Measurements from ENCODE around the gene TMEM132C. TPM values are rescaled to one million over a fixed set of nuclear protein-coding genes. Genes with fewer than 3 reads are reported as not detected.

TMEM132C gene
- total RNA-seq, 2 donors from 2014 or later = not detected

- Mint-ChIP-seq H3K27ac (no peak overlapping the region), H3K4me1 (no peaks in the 10 kb centered on the region), H3K4me3 (no peak overlapping the region), H3K36me3 (ENCODE audit: low read depth) (no peaks in the 10 kb centered on the region), H3K27me3 (peaks cover 13% of the 10 kb centered on the region)
- no peak for ATAC-seq
- DNase-seq = no peak
- no peaks in the 10 kb centered on the region for H3K9me3 ChIP-seq (ENCODE audit: control insufficient read depth, low read length, poor library complexity, severe bottlenecking)
Measured at GRCh38 chr12:128265566-128265965, 1.4 kb upstream of the TMEM132C start.

- no peak overlapping the region for H3K4me3 Mint-ChIP-seq
- no peak for DNase-seq
Measured at GRCh38 chr12:128266086-128266485, 884 bp upstream of the TMEM132C start.

GRCh38 chr12:128266541-128267130, 334 bp upstream of the TMEM132C start:
- Mint-ChIP-seq H3K36me3 (ENCODE audit: low read depth) (no peaks in the 10 kb centered on the region), H3K4me3 (no peak overlapping the region), H3K27me3 (peaks cover 13% of the 10 kb centered on the region), H3K27ac (no peak overlapping the region), H3K4me1 (no peaks in the 10 kb centered on the region)
- ATAC-seq = no peak
- H3K9me3 ChIP-seq (ENCODE audit: control insufficient read depth, low read length, poor library complexity, severe bottlenecking) = no peaks in the 10 kb centered on the region
- DNase-seq = no peak

More at GRCh38 chr12:128266086-128266485, 884 bp upstream of the TMEM132C start:
- Mint-ChIP-seq H3K4me1 (no peaks in the 10 kb centered on the region), H3K27me3 (peaks cover 13% of the 10 kb centered on the region), H3K36me3 (ENCODE audit: low read depth) (no peaks in the 10 kb centered on the region), H3K27ac (no peak overlapping the region)
- no peak for ATAC-seq
- no peaks in the 10 kb centered on the region for H3K9me3 ChIP-seq (ENCODE audit: control insufficient read depth, low read length, poor library complexity, severe bottlenecking)

- DNase-seq (no peak), ATAC-seq (no peak)
- peaks cover 13% of the 10 kb centered on the region for H3K27me3 Mint-ChIP-seq
- H3K36me3 Mint-ChIP-seq (ENCODE audit: low read depth) = no peaks in the 10 kb centered on the region
- H3K4me3 Mint-ChIP-seq = no peak overlapping the region
- H3K27ac Mint-ChIP-seq = no peak overlapping the region
- H3K4me1 Mint-ChIP-seq = no peaks in the 10 kb centered on the region
- no peaks in the 10 kb centered on the region for H3K9me3 ChIP-seq (ENCODE audit: control insufficient read depth, low read length, poor library complexity, severe bottlenecking)
Measured at GRCh38 chr12:128267651-128268378, 845 bp downstream of the TMEM132C start.

- Mint-ChIP-seq H3K36me3 (ENCODE audit: low read depth) (no peaks in the 10 kb centered on the region), H3K4me1 (no peaks in the 10 kb centered on the region), H3K27me3 (peaks cover 13% of the 10 kb centered on the region), H3K4me3 (no peak overlapping the region), H3K27ac (no peak overlapping the region)
- ATAC-seq = no peak
- no peaks in the 10 kb centered on the region for H3K9me3 ChIP-seq (ENCODE audit: control insufficient read depth, low read length, poor library complexity, severe bottlenecking)
- no peak for DNase-seq
Measured at GRCh38 chr12:128268379-128268995, 1.5 kb downstream of the TMEM132C start.

GRCh38 chr12:128269181-128269591, 2.2 kb downstream of the TMEM132C start:
- Mint-ChIP-seq H3K27ac (no peak overlapping the region), H3K4me1 (no peaks in the 10 kb centered on the region), H3K36me3 (ENCODE audit: low read depth) (no peaks in the 10 kb centered on the region), H3K27me3 (peaks cover 13% of the 10 kb centered on the region), H3K4me3 (no peak overlapping the region)
- no peak for DNase-seq
- no peak for ATAC-seq
- H3K9me3 ChIP-seq (ENCODE audit: control insufficient read depth, low read length, poor library complexity, severe bottlenecking) = no peaks in the 10 kb centered on the region

GRCh38 chr12:128276471-128276870, 9.5 kb downstream of the TMEM132C start:
- H3K27ac Mint-ChIP-seq = no peak overlapping the region
- no peaks in the 10 kb centered on the region for H3K36me3 Mint-ChIP-seq (ENCODE audit: low read depth)
- no peaks in the 10 kb centered on the region for H3K27me3 Mint-ChIP-seq
- DNase-seq = no peak
- no peak overlapping the region for H3K4me3 Mint-ChIP-seq
- no peak for ATAC-seq
- no peaks in the 10 kb centered on the region for H3K9me3 ChIP-seq (ENCODE audit: control insufficient read depth, low read length, poor library complexity, severe bottlenecking)
- no peaks in the 10 kb centered on the region for H3K4me1 Mint-ChIP-seq

- no peak for ATAC-seq
- Mint-ChIP-seq H3K27ac (no peak overlapping the region), H3K4me1 (no peaks in the 10 kb centered on the region), H3K36me3 (ENCODE audit: low read depth) (no peaks in the 10 kb centered on the region), H3K27me3 (no peaks in the 10 kb centered on the region), H3K4me3 (no peak overlapping the region)
- DNase-seq = no peak
- no peaks in the 10 kb centered on the region for H3K9me3 ChIP-seq (ENCODE audit: control insufficient read depth, low read length, poor library complexity, severe bottlenecking)
Measured at GRCh38 chr12:128286970-128287369, 20.0 kb downstream of the TMEM132C start.

- no peak overlapping the region for H3K4me3 Mint-ChIP-seq
- H3K9me3 ChIP-seq (ENCODE audit: control insufficient read depth, low read length, poor library complexity, severe bottlenecking) = no peaks in the 10 kb centered on the region
- no peak for DNase-seq
- no peak overlapping the region for H3K27ac Mint-ChIP-seq
- no peaks in the 10 kb centered on the region for H3K4me1 Mint-ChIP-seq
- H3K36me3 Mint-ChIP-seq (ENCODE audit: low read depth) = no peaks in the 10 kb centered on the region
- ATAC-seq = no peak
- no peaks in the 10 kb centered on the region for H3K27me3 Mint-ChIP-seq
Measured at GRCh38 chr12:128288357-128288756, 21.4 kb downstream of the TMEM132C start.

GRCh38 chr12:128288896-128289295, 21.9 kb downstream of the TMEM132C start:
- no peaks in the 10 kb centered on the region for H3K9me3 ChIP-seq (ENCODE audit: control insufficient read depth, low read length, poor library complexity, severe bottlenecking)
- Mint-ChIP-seq H3K4me1 (no peaks in the 10 kb centered on the region), H3K27ac (no peak overlapping the region), H3K27me3 (no peaks in the 10 kb centered on the region), H3K4me3 (no peak overlapping the region), H3K36me3 (ENCODE audit: low read depth) (no peaks in the 10 kb centered on the region)
- ATAC-seq (no peak), DNase-seq (no peak)

GRCh38 chr12:128290938-128291337, 24.0 kb downstream of the TMEM132C start:
- H3K9me3 ChIP-seq (ENCODE audit: control insufficient read depth, low read length, poor library complexity, severe bottlenecking) = no peaks in the 10 kb centered on the region
- Mint-ChIP-seq H3K36me3 (ENCODE audit: low read depth) (no peaks in the 10 kb centered on the region), H3K4me3 (no peak overlapping the region), H3K4me1 (no peaks in the 10 kb centered on the region), H3K27ac (no peak overlapping the region), H3K27me3 (no peaks in the 10 kb centered on the region)
- no peak for DNase-seq
- no peak for ATAC-seq

- DNase-seq = no peak
- Mint-ChIP-seq H3K4me3 (no peak overlapping the region), H3K4me1 (no peaks in the 10 kb centered on the region), H3K27ac (no peak overlapping the region), H3K27me3 (no peaks in the 10 kb centered on the region), H3K36me3 (ENCODE audit: low read depth) (no peaks in the 10 kb centered on the region)
- H3K9me3 ChIP-seq (ENCODE audit: control insufficient read depth, low read length, poor library complexity, severe bottlenecking) = no peaks in the 10 kb centered on the region
- ATAC-seq = no peak
Measured at GRCh38 chr12:128298091-128298748, 31.2 kb downstream of the TMEM132C start.

- no peaks in the 10 kb centered on the region for H3K9me3 ChIP-seq (ENCODE audit: control insufficient read depth, low read length, poor library complexity, severe bottlenecking)
- no peak overlapping the region for H3K27ac Mint-ChIP-seq
- H3K4me1 Mint-ChIP-seq = no peaks in the 10 kb centered on the region
- ATAC-seq (no peak), DNase-seq (no peak)
- H3K36me3 Mint-ChIP-seq (ENCODE audit: low read depth) = no peaks in the 10 kb centered on the region
- no peaks in the 10 kb centered on the region for H3K27me3 Mint-ChIP-seq
- no peak overlapping the region for H3K4me3 Mint-ChIP-seq
Measured at GRCh38 chr12:128305336-128305892, 38.4 kb downstream of the TMEM132C start.

Data from T-helper 17 cell (primary cell).